H1 (cell line): ENCODE data around the gene ASIP. TPM values are rescaled to one million over a fixed set of nuclear protein-coding genes. Genes with fewer than 3 reads are reported as not detected.

Experiments
- CTCF ChIA-PET: fragments of 300-600 bp; sonication (Branson Sonifier 250); formaldehyde crosslinking; loops from one replicate; lab custom pipeline; 2021; ENCODE audit not compliant: partially characterized antibody; lab: Charles Lee
- POLR2A ChIA-PET: fragments of 300-600 bp; sonication (Branson Sonifier 250); formaldehyde crosslinking; loops from one replicate; lab custom pipeline; 2021; ENCODE audit warnings: inconsistent platforms; ENCODE audit not compliant: partially characterized antibody; lab: Charles Lee
- DNase-seq, 2 experiments: peaks; one replicate each; pipeline versions ENCODE4 v3.0.0 to v3.0.0-alpha.2; 2010 to 2022; ENCODE audit warnings: low spot score in 2 of 2, low read depth in 1 of 2, mixed read lengths in 1 of 2
- FAIRE-seq: peaks from 2 replicates; lab custom pipeline; 2011; peaks lifted over from hg19 to GRCh38; lab: Jason Lieb, UNC
- H2AFZ ChIP-seq: 2 replicates; pipeline ENCODE4 v1.8.1; 2012; ENCODE audit warnings: low read length, inconsistent platforms
- H2AK5ac ChIP-seq: 2 replicates; pipeline ENCODE4 v1.6.1; 2013; ENCODE audit warnings: low read depth, low read length
- H2BK120ac ChIP-seq: replicated peaks from 2 replicates; pipeline ENCODE3; 2013; ENCODE audit warnings: low read depth, low read length, inconsistent platforms
- H2BK12ac ChIP-seq: 2 replicates; pipeline ENCODE4 v1.6.1; 2013; ENCODE audit warnings: low read depth, low read length
- H2BK15ac ChIP-seq: 2 replicates; pipeline ENCODE4 v1.6.1; 2013; ENCODE audit warnings: low read length
- H2BK20ac ChIP-seq: 2 replicates; pipeline ENCODE4 v1.6.1; 2013; ENCODE audit warnings: low read length
- H2BK5ac ChIP-seq: 2 replicates; pipeline ENCODE4 v1.6.1; 2013; ENCODE audit warnings: low read depth, low read length
- H3K14ac ChIP-seq: 2 replicates; pipeline ENCODE4 v1.6.1; 2013; ENCODE audit warnings: inconsistent platforms; ENCODE audit not compliant: insufficient read length
- H3K18ac ChIP-seq: 2 replicates; pipeline ENCODE4 v1.6.1; 2013; ENCODE audit warnings: low read length; ENCODE audit errors: extremely low read depth
- H3K23ac ChIP-seq: 2 replicates; pipeline ENCODE4 v1.6.1; 2013; ENCODE audit warnings: inconsistent platforms; ENCODE audit not compliant: insufficient read length
- H3K23me2 ChIP-seq: 2 replicates; pipeline ENCODE4 v1.6.1; 2013; ENCODE audit warnings: low read depth, low read length
- H3K27ac ChIP-seq: 2 replicates; pipeline ENCODE4 v1.6.1; 2011; ENCODE audit warnings: low read depth, low read length, inconsistent platforms
- H3K27me3 ChIP-seq, 4 experiments: replicated peaks in 1 of 4; 1 replicate in 1 of 4; 2 replicates in 3 of 4; pipeline versions ENCODE4 v1.6.1 to v1.8.1; 2011 to 2013; ENCODE audit warnings: low read length in 3 of 4, mild to moderate bottlenecking in 3 of 4, inconsistent platforms in 2 of 4, mixed read lengths in 2 of 4, moderate library complexity in 1 of 4; ENCODE audit not compliant: control insufficient read depth in 3 of 4, insufficient read depth in 3 of 4; ENCODE audit errors: extremely low read depth in 1 of 4
- H3K36me3 ChIP-seq, 4 experiments: 2 replicates each; pipeline versions ENCODE4 v1.6.1 to v1.8.1; 2011 to 2013; ENCODE audit warnings: mild to moderate bottlenecking in 4 of 4, low read length in 3 of 4, moderate library complexity in 2 of 4, control low read depth in 1 of 4, inconsistent platforms in 1 of 4; ENCODE audit not compliant: insufficient read depth in 4 of 4, control insufficient read depth in 2 of 4
- H3K4ac ChIP-seq: replicated peaks from 2 replicates; pipeline ENCODE3; 2013; ENCODE audit warnings: low read length, low read depth, mixed read lengths, inconsistent platforms; ENCODE audit not compliant: insufficient read length
- H3K4me1 ChIP-seq, 4 experiments: replicated peaks in 1 of 4; 1 replicate in 1 of 4; 2 replicates in 3 of 4; pipeline versions ENCODE4 v1.6.1 to v1.8.1; 2011 to 2013; ENCODE audit warnings: low read length in 3 of 4, inconsistent platforms in 2 of 4, mixed read lengths in 1 of 4; ENCODE audit not compliant: insufficient read depth in 4 of 4, control insufficient read depth in 3 of 4
- H3K4me2 ChIP-seq, 2 experiments: 2 replicates each; pipeline versions ENCODE4 v1.6.1 to v1.8.1; 2011 to 2013; ENCODE audit warnings: low read depth in 2 of 2, low read length in 2 of 2, control low read depth in 1 of 2, inconsistent platforms in 1 of 2, mild to moderate bottlenecking in 1 of 2; ENCODE audit not compliant: insufficient read depth in 1 of 2
- H3K4me3 ChIP-seq, 4 experiments: fragments of 200-600, 300-600 bp in 1 of 4; sonication (generic), shearing (Covaris generic), sonication (Bioruptor Twin) in 1 of 4; 2 replicates each; pipeline versions ENCODE4 v1.5.1 to v1.8.1; 2011 to 2016; ENCODE audit warnings: low read length in 4 of 4, low read depth in 3 of 4, control low read depth in 2 of 4, inconsistent platforms in 2 of 4, mild to moderate bottlenecking in 2 of 4, mixed read lengths in 1 of 4, moderate library complexity in 1 of 4; ENCODE audit not compliant: insufficient read depth in 2 of 4; ENCODE audit errors: extremely low read depth in 1 of 4
- H3K56ac ChIP-seq: replicated peaks from 2 replicates; pipeline ENCODE3; 2013; ENCODE audit warnings: low read depth, mild to moderate bottlenecking, mixed read lengths, low read length, inconsistent platforms; ENCODE audit not compliant: insufficient read length
- H3K79me1 ChIP-seq: 2 replicates; pipeline ENCODE4 v1.6.1; 2013; ENCODE audit warnings: low read depth, low read length, control low read depth
- H3K79me2 ChIP-seq, 2 experiments: 2 replicates each; pipeline versions ENCODE4 v1.6.1 to v1.8.1; 2012 to 2013; ENCODE audit warnings: low read length in 2 of 2, mild to moderate bottlenecking in 2 of 2, inconsistent platforms in 1 of 2; ENCODE audit not compliant: insufficient read depth in 2 of 2, control insufficient read depth in 1 of 2
- H3K9ac ChIP-seq, 4 experiments: replicated peaks in 1 of 4; 1 replicate in 1 of 4; 2 replicates in 3 of 4; pipeline versions ENCODE4 v1.6.1 to v1.8.1; 2011 to 2013; ENCODE audit warnings: low read depth in 3 of 4, low read length in 3 of 4, control low read depth in 2 of 4, mild to moderate bottlenecking in 2 of 4, moderate library complexity in 2 of 4, inconsistent platforms in 1 of 4; ENCODE audit errors: extremely low read depth in 1 of 4
- H3K9me3 ChIP-seq, 2 experiments: 2 replicates each; pipeline versions ENCODE4 v1.6.1 to v1.8.1; 2012 to 2013; ENCODE audit warnings: mild to moderate bottlenecking in 2 of 2, moderate library complexity in 2 of 2, control low read depth in 1 of 2, inconsistent platforms in 1 of 2, low read depth in 1 of 2, low read length in 1 of 2, mixed read lengths in 1 of 2; ENCODE audit not compliant: insufficient read depth in 2 of 2
- H4K20me1 ChIP-seq, 2 experiments: replicated peaks in 1 of 2; 2 replicates each; pipeline versions ENCODE3 to v1.8.1; 2011 to 2013; ENCODE audit warnings: inconsistent platforms in 2 of 2, low read length in 2 of 2, mild to moderate bottlenecking in 1 of 2; ENCODE audit not compliant: insufficient read depth in 2 of 2, control insufficient read depth in 1 of 2
- H4K5ac ChIP-seq: 2 replicates; pipeline ENCODE4 v1.6.1; 2013; ENCODE audit warnings: low read length, low read depth, mixed read lengths, inconsistent platforms; ENCODE audit not compliant: insufficient read length
- H4K8ac ChIP-seq: 2 replicates; pipeline ENCODE4 v1.8.0; 2013; ENCODE audit warnings: mild to moderate bottlenecking, moderate library complexity, low read length, inconsistent platforms; ENCODE audit not compliant: insufficient read depth; ENCODE audit errors: extremely low read depth
- H4K91ac ChIP-seq: replicated peaks from 2 replicates; pipeline ENCODE3; 2013; ENCODE audit warnings: low read length, mixed read lengths, inconsistent platforms; ENCODE audit not compliant: insufficient read length
- EP300 ChIP-seq, 2 experiments: IDR thresholded peaks; 1 replicate in 1 of 2; 2 replicates in 1 of 2; pipeline ENCODE4 v1.6.1; 2011 to 2012; ENCODE audit warnings: low read depth in 2 of 2, low read length in 2 of 2, mild to moderate bottlenecking in 2 of 2, borderline replicate concordance in 1 of 2, inconsistent platforms in 1 of 2, moderate library complexity in 1 of 2
- EZH2 ChIP-seq: fragments of 200-600 bp; sonication (generic); IDR thresholded peaks from 2 replicates; pipeline ENCODE4 v1.7.1; 2012; ENCODE audit warnings: low read depth, mild to moderate bottlenecking, moderate library complexity, low read length, inconsistent platforms; ENCODE audit not compliant: severe bottlenecking
- KDM4A ChIP-seq: IDR thresholded peaks from one replicate; pipeline ENCODE4 v1.7.1; 2012; ENCODE audit warnings: low read depth, mild to moderate bottlenecking, moderate library complexity, low read length, inconsistent platforms; ENCODE audit not compliant: severe bottlenecking
- MAX ChIP-seq: IDR thresholded peaks from 2 replicates; pipeline ENCODE4 v1.6.1; 2012; ENCODE audit warnings: inconsistent platforms
- RBBP5 ChIP-seq: IDR thresholded peaks from 2 replicates; pipeline ENCODE4 v1.7.1; 2012; ENCODE audit warnings: low read depth, mild to moderate bottlenecking, inconsistent platforms, low read length, moderate library complexity, borderline replicate concordance
- RXRA ChIP-seq: IDR thresholded peaks from 2 replicates; pipeline ENCODE4 v1.6.1; 2011; ENCODE audit warnings: low read depth, mild to moderate bottlenecking, low read length, moderate library complexity; ENCODE audit not compliant: insufficient read depth
- WGBS, 2 experiments: shearing (Covaris generic) in 1 of 2; methylation state at CpG; one replicate each; pipeline versions ENCODE4 v1.1.6 to v1.1.7; 2013 to 2015; ENCODE audit warnings: low lambda C conversion rate in 2 of 2, mixed read lengths in 2 of 2, inconsistent platforms in 1 of 2, low coverage in 1 of 2, missing lambda C conversion rate in 1 of 2; ENCODE audit not compliant: insufficient replicate concordance in 2 of 2, insufficient coverage in 1 of 2, insufficient read length in 1 of 2; ENCODE audit errors: extremely low coverage in 1 of 2, missing lambda C conversion rate in 1 of 2; 5-methylcytosine and 5-hydroxymethylcytosine counted together
- polyA plus RNA-seq, 7 experiments: library from polyadenylated mRNA; depleted of rRNA in 3 of 7; stranded (reverse) in 5 of 7; unstranded in 2 of 7; fragments of >200 nt in 5 of 7; fragments of 200-250 nt in 2 of 7; gene quantifications; 1 replicate in 5 of 7; 2 replicates in 1 of 7; 4 replicates in 1 of 7; pipeline versions ENCODE4 v1.2.1 to v1.2.3, GENCODE V29; 2011 to 2013; ENCODE audit warnings: missing spikeins in 2 of 7, mixed read lengths in 2 of 7
- total RNA-seq: library from RNA; stranded (reverse); fragmentation: NEBNext Ultra II Directional; extraction: Animal tissue kit (Norgen Biotek cat#: 25700); gene quantifications from 2 replicates; pipeline ENCODE4 v1.2.1, GENCODE V29; 2021
- TF ChIP-seq, protein P1 (sequence below), 3 experiments: IDR thresholded peaks; 1 replicate in 2 of 3; 2 replicates in 1 of 3; pipeline versions ENCODE4 v1.5.1 to v1.6.1; 2011; ENCODE audit warnings: low read length in 3 of 3, mild to moderate bottlenecking in 3 of 3, inconsistent platforms in 2 of 3, low read depth in 1 of 3, moderate library complexity in 1 of 3; ENCODE audit not compliant: insufficient read depth in 1 of 3; ENCODE audit errors: control extremely low read depth in 1 of 3

The ASIP gene
- total and polyA plus RNA-seq, 2 of the 8 experiments (the other 6 are each of a cell fraction or from before 2014, with no cell fraction given) = not detected

- Histone ChIP-seq H3K9ac (peak overlapping the region in 1 of 4 experiments; percentile 20; a peak in 2 of 7 replicates), H2BK120ac (no peak overlapping the region), H4K20me1 (peaks cover 4 to 10% of the 10 kb centered on the region in 2 experiments), H3K9me3 (no peaks in the 10 kb centered on the region), H3K36me3 (peaks cover 0 to 13% (median 1%) of the 10 kb centered on the region in 4 experiments; a peak in 4 of 8 replicates), H2AK5ac (no peak overlapping the region), H2BK12ac (no peak overlapping the region), H2BK5ac (no peak overlapping the region), H4K5ac (no peak overlapping the region), H3K56ac (no peak overlapping the region), H2BK20ac (no peak overlapping the region), H2AFZ (no peak overlapping the region), H3K23ac (no peak overlapping the region), H3K79me1 (no peaks in the 10 kb centered on the region; the same call in 1 of the 2 replicates), H3K4me1 (no peaks in the 10 kb centered on the region), H3K4me3 (peak overlapping the region; percentile 7 to 58 (median 41)), H3K14ac (no peak overlapping the region), H3K23me2 (peaks cover 5% of the 10 kb centered on the region; the same call in 1 of the 2 replicates), H3K4ac (peak overlapping the region; percentile 38), H3K18ac (0 out of 2 replicates have a peak overlapping the region, but pooled peaks have one; percentile 32), H3K27me3 (0 out of 7 replicates have a peak, but pooled peaks cover 0 to 2% (median 0%) of the 10 kb centered on the region in 4 experiments), H3K27ac (no peak overlapping the region), H3K79me2 (no peaks in the 10 kb centered on the region), H3K4me2 (peak overlapping the region; percentile 55 to 70), H4K91ac (peak overlapping the region; percentile 65), H2BK15ac (no peak overlapping the region), H4K8ac (peak overlapping the region; percentile 80)
- DNase-seq (peak in 1 of 2 experiments; percentile 73), FAIRE-seq (no peak)
- ChIA-PET CTCF (interaction anchor here (0.6 to 3.1 kb wide), 6 partner anchors 9 to 1398 kb away, joined by 3 to 10 read pairs (median 5); no protein-coding TSS in a partner anchor), POLR2A (interaction anchor here (0.6 to 3.2 kb wide), 8 partner anchors 12 to 1369 kb away, joined by 3 to 17 read pairs (median 4); partner anchors contain the start of gene AHCY)
- WGBS, 2 experiments = 5% methylated on average over 38 of the region's 58 CpGs; no CpG with 5 or more reads in 1 of the 2 experiments
- TF ChIP-seq EP300 (IDR thresholded peaks at IDR 0.05; ENCODE audit: borderline replicate concordance in 1 of 2, low read depth in 2 of 2, low read length in 2 of 2) (no peak), MAX (peak; percentile 91), KDM4A (peak; percentile 55), EZH2 (peak; percentile 26), RXRA (no peak), RBBP5 (peak; percentile 46; the same call in 1 of the 2 replicates)
- TF ChIP-seq, protein P1, sequence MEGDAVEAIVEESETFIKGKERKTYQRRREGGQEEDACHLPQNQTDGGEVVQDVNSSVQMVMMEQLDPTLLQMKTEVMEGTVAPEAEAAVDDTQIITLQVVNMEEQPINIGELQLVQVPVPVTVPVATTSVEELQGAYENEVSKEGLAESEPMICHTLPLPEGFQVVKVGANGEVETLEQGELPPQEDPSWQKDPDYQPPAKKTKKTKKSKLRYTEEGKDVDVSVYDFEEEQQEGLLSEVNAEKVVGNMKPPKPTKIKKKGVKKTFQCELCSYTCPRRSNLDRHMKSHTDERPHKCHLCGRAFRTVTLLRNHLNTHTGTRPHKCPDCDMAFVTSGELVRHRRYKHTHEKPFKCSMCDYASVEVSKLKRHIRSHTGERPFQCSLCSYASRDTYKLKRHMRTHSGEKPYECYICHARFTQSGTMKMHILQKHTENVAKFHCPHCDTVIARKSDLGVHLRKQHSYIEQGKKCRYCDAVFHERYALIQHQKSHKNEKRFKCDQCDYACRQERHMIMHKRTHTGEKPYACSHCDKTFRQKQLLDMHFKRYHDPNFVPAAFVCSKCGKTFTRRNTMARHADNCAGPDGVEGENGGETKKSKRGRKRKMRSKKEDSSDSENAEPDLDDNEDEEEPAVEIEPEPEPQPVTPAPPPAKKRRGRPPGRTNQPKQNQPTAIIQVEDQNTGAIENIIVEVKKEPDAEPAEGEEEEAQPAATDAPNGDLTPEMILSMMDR (IDR thresholded peaks at IDR 0.05; ENCODE audit: control extremely low read depth in 1 of 3, insufficient read depth in 1 of 3, low read depth in 1 of 3, low read length in 3 of 3) = no peak
These were observed 27.8 kb downstream of the ASIP start for GRCh38 chr20:34268851-34269636.
